ENCODE results near the gene GTF2E1.

DNA sequence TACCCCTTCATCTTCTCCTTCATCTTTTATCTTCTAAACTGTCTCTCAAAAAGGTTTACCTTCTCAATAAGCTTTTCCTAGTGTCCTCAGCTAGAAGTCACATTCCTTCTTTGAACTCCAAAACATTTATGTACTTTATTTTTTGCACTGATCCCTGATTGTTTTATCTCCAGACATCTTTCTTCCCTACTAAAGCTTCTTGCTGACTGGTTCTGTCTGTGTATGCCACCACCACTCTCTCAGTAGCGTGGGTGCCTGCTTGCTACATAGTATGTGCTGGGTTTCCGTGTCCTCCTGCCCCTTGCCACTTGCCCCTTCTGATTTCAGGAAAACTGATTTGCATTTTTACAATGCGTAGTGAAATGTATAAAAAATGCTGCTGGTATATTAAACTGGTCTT, 24.0 kb downstream of the GTF2E1 start:
- TF ChIP-seq, protein P1, sequence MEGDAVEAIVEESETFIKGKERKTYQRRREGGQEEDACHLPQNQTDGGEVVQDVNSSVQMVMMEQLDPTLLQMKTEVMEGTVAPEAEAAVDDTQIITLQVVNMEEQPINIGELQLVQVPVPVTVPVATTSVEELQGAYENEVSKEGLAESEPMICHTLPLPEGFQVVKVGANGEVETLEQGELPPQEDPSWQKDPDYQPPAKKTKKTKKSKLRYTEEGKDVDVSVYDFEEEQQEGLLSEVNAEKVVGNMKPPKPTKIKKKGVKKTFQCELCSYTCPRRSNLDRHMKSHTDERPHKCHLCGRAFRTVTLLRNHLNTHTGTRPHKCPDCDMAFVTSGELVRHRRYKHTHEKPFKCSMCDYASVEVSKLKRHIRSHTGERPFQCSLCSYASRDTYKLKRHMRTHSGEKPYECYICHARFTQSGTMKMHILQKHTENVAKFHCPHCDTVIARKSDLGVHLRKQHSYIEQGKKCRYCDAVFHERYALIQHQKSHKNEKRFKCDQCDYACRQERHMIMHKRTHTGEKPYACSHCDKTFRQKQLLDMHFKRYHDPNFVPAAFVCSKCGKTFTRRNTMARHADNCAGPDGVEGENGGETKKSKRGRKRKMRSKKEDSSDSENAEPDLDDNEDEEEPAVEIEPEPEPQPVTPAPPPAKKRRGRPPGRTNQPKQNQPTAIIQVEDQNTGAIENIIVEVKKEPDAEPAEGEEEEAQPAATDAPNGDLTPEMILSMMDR (IDR thresholded peaks at IDR 0.05), result no peak
- TF ChIP-seq POLR2AphosphoS5 (IDR thresholded peaks at IDR 0.05), result no peak
